Astrocyte (in vitro differentiated cells and primary cell): ENCODE measurements around the gene SLC45A3. TPM values are rescaled to one million over a fixed set of nuclear protein-coding genes. Genes with fewer than 3 reads are reported as not detected.

Source experiments
- DNase-seq: peaks from one replicate; pipeline ENCODE4 v3.0.0-alpha.2; 2010; ENCODE audit warnings: low read depth
- FAIRE-seq: peaks from 2 replicates; lab custom pipeline; 2011; peaks lifted over from hg19 to GRCh38; lab: Jason Lieb, UNC
- H2AFZ ChIP-seq: 2 replicates; pipeline ENCODE4 v1.6.0; 2012; ENCODE audit warnings: low read depth, low read length, inconsistent platforms
- H3K27ac ChIP-seq: 2 replicates; pipeline ENCODE4 v1.5.1; 2011; ENCODE audit warnings: low read depth, low read length, inconsistent platforms
- H3K27me3 ChIP-seq: 2 replicates; pipeline ENCODE4 v1.6.0; 2011; ENCODE audit warnings: low read length, inconsistent platforms; ENCODE audit not compliant: insufficient read depth
- H3K36me3 ChIP-seq: 2 replicates; pipeline ENCODE4 v1.5.1; 2011; ENCODE audit warnings: low read length, inconsistent platforms; ENCODE audit not compliant: insufficient read depth
- H3K4me1 ChIP-seq: 2 replicates; pipeline ENCODE4 v1.5.1; 2011; ENCODE audit warnings: low read length, inconsistent platforms; ENCODE audit not compliant: insufficient read depth
- H3K4me2 ChIP-seq: 2 replicates; pipeline ENCODE4 v1.6.0; 2012; ENCODE audit warnings: low read length, inconsistent platforms
- H3K4me3 ChIP-seq: 2 replicates; pipeline ENCODE4 v1.5.1; 2011; ENCODE audit warnings: low read depth, mild to moderate bottlenecking, low read length, inconsistent platforms; ENCODE audit not compliant: insufficient read depth
- H3K79me2 ChIP-seq: 2 replicates; pipeline ENCODE4 v1.6.0; 2012; ENCODE audit warnings: mild to moderate bottlenecking, low read length, inconsistent platforms; ENCODE audit not compliant: insufficient read depth
- H3K9ac ChIP-seq: 2 replicates; pipeline ENCODE4 v1.6.0; 2012; ENCODE audit warnings: mild to moderate bottlenecking, low read length, inconsistent platforms
- H3K9me3 ChIP-seq: 2 replicates; pipeline ENCODE4 v1.5.1; 2012; ENCODE audit warnings: low read depth, mild to moderate bottlenecking, low read length, inconsistent platforms; ENCODE audit not compliant: insufficient read depth
- H4K20me1 ChIP-seq: 2 replicates; pipeline ENCODE4 v1.6.0; 2012; ENCODE audit warnings: low read length, inconsistent platforms; ENCODE audit not compliant: insufficient read depth
- H3K27ac Mint-ChIP-seq: one replicate; pipeline ENCODE4 v1.8.0; 2021; ENCODE audit warnings: mild to moderate bottlenecking, mixed read lengths; ENCODE audit not compliant: unreplicated experiment
- H3K27me3 Mint-ChIP-seq: one replicate; pipeline ENCODE4 v1.8.0; 2021; ENCODE audit warnings: low read depth, mixed read lengths; ENCODE audit not compliant: unreplicated experiment
- H3K36me3 Mint-ChIP-seq: one replicate; pipeline ENCODE4 v1.8.0; 2021; ENCODE audit warnings: low read depth, mixed read lengths; ENCODE audit not compliant: unreplicated experiment
- H3K4me1 Mint-ChIP-seq: one replicate; pipeline ENCODE4 v1.8.0; 2021; ENCODE audit warnings: low read depth, mixed read lengths; ENCODE audit not compliant: unreplicated experiment
- H3K4me3 Mint-ChIP-seq: one replicate; pipeline ENCODE4 v1.8.0; 2021; ENCODE audit warnings: mild to moderate bottlenecking, moderate library complexity, mixed read lengths; ENCODE audit not compliant: unreplicated experiment
- H3K9me3 Mint-ChIP-seq: one replicate; pipeline ENCODE4 v1.8.0; 2021; ENCODE audit warnings: mild to moderate bottlenecking, mixed read lengths; ENCODE audit not compliant: unreplicated experiment
- EZH2 ChIP-seq: IDR thresholded peaks from 2 replicates; pipeline ENCODE4 v1.6.1; 2012; ENCODE audit warnings: mild to moderate bottlenecking, low read length, inconsistent platforms; ENCODE audit not compliant: insufficient read depth
- total RNA-seq: library from RNA; stranded (reverse); gene quantifications from 2 replicates; pipeline ENCODE4 v1.2.1, GENCODE V29; 2021
- TF ChIP-seq, protein P1 (sequence below): IDR thresholded peaks from 2 replicates; pipeline ENCODE4 v1.5.1; 2011; ENCODE audit warnings: low read depth, mild to moderate bottlenecking, inconsistent platforms, low read length, moderate library complexity; ENCODE audit not compliant: insufficient read depth

SLC45A3 gene
- total RNA-seq, 1 donor from 2014 or later: 7.1 TPM

GRCh38 chr1:205630651-205631009 is 49.7 kb downstream of the SLC45A3 start:
- no peaks in the 10 kb centered on the region for H3K27me3 Mint-ChIP-seq
- peak overlapping the region; percentile 99 for H3K27ac Mint-ChIP-seq
- H3K4me3 ChIP-seq: peak overlapping the region; percentile 88
- peaks cover 3% of the 10 kb centered on the region for H3K4me1 ChIP-seq
- FAIRE-seq: no peak
- TF ChIP-seq, protein P1, sequence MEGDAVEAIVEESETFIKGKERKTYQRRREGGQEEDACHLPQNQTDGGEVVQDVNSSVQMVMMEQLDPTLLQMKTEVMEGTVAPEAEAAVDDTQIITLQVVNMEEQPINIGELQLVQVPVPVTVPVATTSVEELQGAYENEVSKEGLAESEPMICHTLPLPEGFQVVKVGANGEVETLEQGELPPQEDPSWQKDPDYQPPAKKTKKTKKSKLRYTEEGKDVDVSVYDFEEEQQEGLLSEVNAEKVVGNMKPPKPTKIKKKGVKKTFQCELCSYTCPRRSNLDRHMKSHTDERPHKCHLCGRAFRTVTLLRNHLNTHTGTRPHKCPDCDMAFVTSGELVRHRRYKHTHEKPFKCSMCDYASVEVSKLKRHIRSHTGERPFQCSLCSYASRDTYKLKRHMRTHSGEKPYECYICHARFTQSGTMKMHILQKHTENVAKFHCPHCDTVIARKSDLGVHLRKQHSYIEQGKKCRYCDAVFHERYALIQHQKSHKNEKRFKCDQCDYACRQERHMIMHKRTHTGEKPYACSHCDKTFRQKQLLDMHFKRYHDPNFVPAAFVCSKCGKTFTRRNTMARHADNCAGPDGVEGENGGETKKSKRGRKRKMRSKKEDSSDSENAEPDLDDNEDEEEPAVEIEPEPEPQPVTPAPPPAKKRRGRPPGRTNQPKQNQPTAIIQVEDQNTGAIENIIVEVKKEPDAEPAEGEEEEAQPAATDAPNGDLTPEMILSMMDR: no peak
- no peak for TF ChIP-seq EZH2
- H3K9ac ChIP-seq: peak overlapping the region; percentile 95
- H3K4me1 Mint-ChIP-seq: peaks cover 15% of the 10 kb centered on the region
- peak overlapping the region; percentile 92 for H3K4me2 ChIP-seq
- peak overlapping the region; percentile 99 for H3K4me3 Mint-ChIP-seq
- H3K79me2 ChIP-seq: peaks cover 54% of the 10 kb centered on the region
- peaks cover 27% of the 10 kb centered on the region for H4K20me1 ChIP-seq
- H2AFZ ChIP-seq: no peak overlapping the region
- H3K27me3 ChIP-seq: no peaks in the 10 kb centered on the region
- H3K9me3 Mint-ChIP-seq: no peaks in the 10 kb centered on the region
- DNase-seq: no peak
- no peaks in the 10 kb centered on the region for H3K36me3 Mint-ChIP-seq
- peak overlapping the region; percentile 93 for H3K27ac ChIP-seq
- H3K36me3 ChIP-seq: no peaks in the 10 kb centered on the region
- no peaks in the 10 kb centered on the region for H3K9me3 ChIP-seq

DNA sequence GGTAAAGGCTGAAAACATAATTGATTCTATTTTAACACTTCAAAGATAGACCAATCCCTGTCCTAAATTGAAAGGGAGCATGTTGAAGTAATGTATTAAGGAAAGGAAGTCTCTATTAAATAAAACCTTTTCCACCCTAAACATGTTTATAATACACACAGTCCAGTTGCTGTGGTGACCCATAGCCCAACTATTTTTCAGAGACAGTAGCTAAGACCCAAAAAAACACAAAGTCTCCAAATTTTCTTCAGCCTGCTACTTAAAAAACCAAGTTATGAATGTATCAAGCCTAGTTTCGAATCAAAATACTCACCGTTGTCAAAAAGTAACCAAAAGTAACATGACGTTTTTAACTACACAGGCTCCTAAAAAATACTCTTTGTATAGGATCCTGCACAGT is 50.1 kb downstream of the SLC45A3 start:
- Mint-ChIP-seq H3K36me3 (no peaks in the 10 kb centered on the region), H3K27ac (peak overlapping the region; percentile 99), H3K4me3 (peak overlapping the region; percentile 99), H3K4me1 (peaks cover 15% of the 10 kb centered on the region), H3K9me3 (no peaks in the 10 kb centered on the region), H3K27me3 (no peaks in the 10 kb centered on the region)
- TF ChIP-seq EZH2: no peak
- TF ChIP-seq, protein P1: no peak
- Histone ChIP-seq H3K4me3 (peak overlapping the region; percentile 88), H3K27ac (peak overlapping the region; percentile 93), H3K9me3 (no peaks in the 10 kb centered on the region), H3K4me1 (peaks cover 3% of the 10 kb centered on the region), H4K20me1 (peaks cover 30% of the 10 kb centered on the region), H3K36me3 (no peaks in the 10 kb centered on the region), H3K27me3 (no peaks in the 10 kb centered on the region), H3K79me2 (peaks cover 57% of the 10 kb centered on the region), H3K9ac (peak overlapping the region; percentile 95), H2AFZ (no peak overlapping the region), H3K4me2 (peak overlapping the region; percentile 92)
- FAIRE-seq (no peak), DNase-seq (peak; percentile 28)

- no peak for FAIRE-seq
- peak overlapping the region; percentile 93 for H3K27ac ChIP-seq
- H3K4me2 ChIP-seq: peak overlapping the region; percentile 92
- Mint-ChIP-seq H3K27me3 (no peaks in the 10 kb centered on the region), H3K27ac (peak overlapping the region; percentile 99), H3K4me1 (peaks cover 15% of the 10 kb centered on the region), H3K4me3 (peak overlapping the region; percentile 99), H3K36me3 (no peaks in the 10 kb centered on the region), H3K9me3 (no peaks in the 10 kb centered on the region)
- peaks cover 35% of the 10 kb centered on the region for H4K20me1 ChIP-seq
- H2AFZ ChIP-seq: no peak overlapping the region
- H3K36me3 ChIP-seq: no peaks in the 10 kb centered on the region
- peak overlapping the region; percentile 95 for H3K9ac ChIP-seq
- H3K4me1 ChIP-seq: peaks cover 3% of the 10 kb centered on the region
- TF ChIP-seq, protein P1: no peak
- no peak for TF ChIP-seq EZH2
- DNase-seq: no peak
- H3K9me3 ChIP-seq: no peaks in the 10 kb centered on the region
- H3K27me3 ChIP-seq: no peaks in the 10 kb centered on the region
- H3K4me3 ChIP-seq: peak overlapping the region; percentile 88
- peaks cover 62% of the 10 kb centered on the region for H3K79me2 ChIP-seq
Observed at GRCh38 chr1:205629751-205630150, 50.6 kb downstream of the SLC45A3 start.
